HS-5 (cell line): ENCODE measurements around the gene ZFPM1.

Source experiments
- DNase-seq: peaks from one replicate; pipeline ENCODE4 v3.0.0-alpha.2; 2012; ENCODE audit warnings: low read depth

ZFPM1 gene

GRCh38 chr16:88541831-88542616 is 88.9 kb downstream of the ZFPM1 start:
- DNase-seq = no peak

- no peak for DNase-seq
These were observed 90.2 kb downstream of the ZFPM1 start for GRCh38 chr16:88543230-88543813.

- no peak for DNase-seq
These were observed 92.7 kb downstream of the ZFPM1 start for GRCh38 chr16:88545781-88546180.

- DNase-seq = no peak
These were observed 95.2 kb downstream of the ZFPM1 start for GRCh38 chr16:88548131-88548874.

DNA sequence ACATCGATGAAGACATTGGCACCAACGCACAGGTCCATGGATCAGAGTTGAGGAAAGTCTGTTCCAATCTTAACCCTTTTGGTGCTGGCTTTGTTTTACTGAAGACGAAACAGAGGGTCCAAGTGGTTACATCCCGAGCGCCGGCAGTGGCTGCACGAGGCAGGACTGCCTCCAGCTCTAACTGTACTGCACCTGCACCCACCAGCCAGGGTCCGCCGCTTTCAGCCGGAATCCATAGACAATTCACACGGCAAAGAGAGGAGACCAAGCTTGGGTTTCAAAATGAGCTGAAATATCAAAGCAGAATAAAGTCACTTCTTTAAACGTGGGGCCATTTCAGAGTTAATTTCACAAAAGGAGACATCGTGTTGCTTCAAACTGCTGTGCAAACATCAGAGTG is 95.9 kb downstream of the ZFPM1 start:
- no peak for DNase-seq

DNA sequence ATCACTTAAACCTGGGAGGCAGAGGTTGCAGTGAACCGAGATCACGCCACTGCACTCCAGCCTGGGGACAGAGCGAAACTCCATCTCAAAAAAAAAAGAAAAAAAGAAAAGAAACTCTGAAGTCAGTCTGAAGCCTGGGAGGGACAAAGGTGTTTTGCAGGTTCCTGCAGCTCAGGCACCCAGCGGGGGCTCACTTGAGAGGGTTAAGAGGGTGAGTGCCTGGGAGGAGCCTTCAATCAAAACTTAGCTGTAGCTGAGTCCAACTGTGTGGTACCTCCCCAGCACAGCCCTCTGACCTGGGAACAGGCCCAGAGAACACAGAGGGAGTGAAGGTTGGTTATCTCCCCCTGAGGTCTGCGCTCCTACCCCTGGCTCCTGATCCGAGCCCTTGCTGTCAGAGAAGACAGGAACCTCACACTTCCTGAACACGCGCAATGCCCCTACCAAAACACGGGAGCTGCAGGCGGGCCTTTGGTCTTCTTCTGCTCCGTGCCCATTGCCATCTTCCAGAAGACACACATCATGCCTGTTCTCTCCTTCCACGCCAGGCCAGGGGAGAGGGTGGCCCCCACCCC is 96.7 kb downstream of the ZFPM1 start:
- no peak for DNase-seq

GRCh38 chr16:88550246-88550661 is 97.2 kb downstream of the ZFPM1 start:
- no peak for DNase-seq

DNA sequence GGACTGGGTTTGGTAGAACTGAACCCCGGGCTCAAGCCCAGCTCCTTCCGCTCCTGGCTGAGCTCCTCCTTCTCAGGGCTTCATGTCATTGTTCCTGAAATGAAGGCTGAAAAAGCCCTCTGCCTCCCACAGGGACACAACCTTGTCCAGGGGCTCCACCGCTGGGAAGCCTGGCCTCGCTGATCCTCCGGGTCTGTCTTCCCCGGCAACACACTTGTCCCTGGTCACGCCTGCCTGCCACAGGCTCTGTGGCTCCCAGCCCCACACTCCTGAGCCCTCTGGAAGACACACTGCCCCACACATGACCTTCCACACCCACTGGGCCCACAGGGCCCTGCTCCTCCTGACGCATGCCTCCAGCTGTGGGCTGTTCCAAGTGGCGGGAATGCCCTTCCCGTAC is 99.1 kb downstream of the ZFPM1 start:
- DNase-seq = no peak

GRCh38 chr16:88552815-88553214 is 99.7 kb downstream of the ZFPM1 start:
- DNase-seq = no peak

- DNase-seq = no peak
These were observed 100.7 kb downstream of the ZFPM1 start for GRCh38 chr16:88553739-88554138.

DNA sequence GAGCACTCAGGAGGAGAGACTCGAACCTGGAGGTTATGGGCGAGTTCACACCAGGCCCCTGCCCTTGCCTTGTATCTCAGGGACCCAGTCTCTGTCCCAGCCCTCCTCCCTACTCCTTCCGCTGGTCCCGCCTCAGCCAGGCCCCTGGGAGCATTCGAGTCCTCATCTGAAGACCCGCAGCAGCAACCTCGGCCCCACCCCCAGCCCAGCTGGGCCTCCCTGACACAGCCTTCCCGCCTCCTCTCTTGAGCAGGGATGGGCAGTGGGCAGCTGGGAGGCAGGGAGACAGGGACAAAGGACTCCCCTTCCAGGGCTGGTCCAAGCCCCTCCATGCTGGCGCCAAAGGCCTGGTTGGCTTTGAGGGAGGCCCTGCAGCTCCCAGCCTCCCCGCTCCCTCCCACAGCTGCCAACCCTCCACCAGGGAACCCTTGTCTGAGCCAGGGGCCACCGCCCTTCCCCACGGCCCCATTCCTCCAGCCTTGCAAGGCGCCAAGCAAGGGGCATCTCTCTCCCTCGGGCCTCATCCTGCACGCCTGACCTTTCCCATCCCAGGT is 101.7 kb downstream of the ZFPM1 start:
- DNase-seq = no peak

GRCh38 chr16:88556294-88556988 is 103.4 kb downstream of the ZFPM1 start:
- no peak for DNase-seq

- no peak for DNase-seq
These were observed 105.7 kb downstream of the ZFPM1 start for GRCh38 chr16:88558457-88559442.

DNA sequence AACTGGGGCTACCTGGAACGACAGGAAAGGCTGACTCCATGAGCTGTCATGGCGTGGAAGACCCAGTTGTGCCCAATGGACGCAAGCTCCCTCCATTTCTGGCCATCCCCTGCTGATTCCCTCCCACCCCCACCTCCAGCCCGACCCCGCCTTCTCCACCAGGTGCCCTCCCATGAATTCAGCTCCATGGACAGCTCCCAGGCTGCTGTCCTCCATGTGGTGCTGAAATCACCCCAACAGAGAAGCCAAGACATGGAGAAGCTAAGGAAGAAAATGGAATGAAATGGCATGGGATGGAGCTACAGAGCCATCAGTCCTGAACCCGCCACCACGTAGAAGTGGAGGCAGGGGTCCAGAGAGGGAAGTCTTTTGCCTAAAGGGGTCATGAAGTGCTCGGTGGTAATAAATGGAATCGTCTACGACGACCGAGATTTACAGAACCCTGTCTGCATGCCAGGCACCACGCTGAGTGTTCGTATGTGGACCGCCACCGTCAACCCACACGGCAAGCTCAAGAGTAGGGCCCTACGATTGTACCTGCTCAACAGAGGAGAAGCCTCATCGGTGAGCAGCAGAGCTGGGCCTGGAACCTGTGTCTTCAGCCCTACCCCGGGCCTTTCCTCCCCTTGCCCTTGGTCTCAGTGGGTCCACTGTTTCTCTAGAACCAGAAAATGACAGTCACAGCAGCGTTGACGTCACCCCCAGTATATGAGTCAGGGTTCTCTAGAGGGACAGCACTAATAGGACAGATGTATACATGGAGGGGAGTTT is 107.8 kb downstream of the ZFPM1 start:
- no peak for DNase-seq

GRCh38 chr16:88561485-88562359 is 108.6 kb downstream of the ZFPM1 start:
- DNase-seq = no peak

- DNase-seq = no peak
These were observed 113.1 kb downstream of the ZFPM1 start for GRCh38 chr16:88566158-88566557.

DNA sequence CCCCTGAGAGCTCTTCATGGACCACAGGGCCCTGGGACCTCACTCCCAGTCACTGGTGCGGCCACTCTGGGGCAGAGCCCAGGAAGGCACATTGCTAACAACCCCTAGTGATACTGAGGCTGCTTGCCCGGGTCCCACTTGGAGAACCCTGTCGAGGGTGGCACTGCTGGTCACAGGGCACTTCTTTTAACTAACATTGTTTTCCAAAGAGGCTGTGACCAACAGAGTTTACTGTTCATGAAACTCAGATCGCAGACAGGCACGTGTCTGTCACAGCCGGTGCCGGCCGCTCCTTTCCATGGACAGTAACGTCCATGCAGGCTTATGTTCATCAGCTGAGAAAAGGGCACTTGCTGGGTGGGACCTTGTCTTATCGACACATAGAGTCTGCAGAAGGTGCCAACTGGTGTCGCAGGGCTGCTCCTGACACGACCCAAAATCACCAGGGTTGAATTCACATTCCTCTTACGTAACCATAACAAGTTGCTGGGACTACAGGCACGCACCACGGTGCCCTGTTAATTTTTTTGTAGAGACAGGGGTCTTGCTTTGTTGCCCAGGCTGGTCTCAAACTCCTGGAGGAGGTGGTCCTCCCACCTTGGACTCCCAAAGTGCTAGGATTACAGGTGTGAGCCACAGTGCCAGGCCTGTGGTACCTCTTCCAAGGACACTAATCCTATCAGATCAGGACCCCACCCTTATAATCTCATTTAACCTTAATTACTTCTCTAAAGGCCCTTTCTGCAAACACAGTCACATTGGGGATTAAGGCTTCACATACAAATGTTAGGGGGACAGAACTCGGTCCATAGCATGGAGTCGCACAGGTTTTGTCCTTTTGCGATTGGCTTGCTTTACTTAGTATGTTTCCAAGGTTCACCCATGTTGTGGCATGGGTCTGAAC is 115.9 kb downstream of the ZFPM1 start:
- DNase-seq = no peak

DNA sequence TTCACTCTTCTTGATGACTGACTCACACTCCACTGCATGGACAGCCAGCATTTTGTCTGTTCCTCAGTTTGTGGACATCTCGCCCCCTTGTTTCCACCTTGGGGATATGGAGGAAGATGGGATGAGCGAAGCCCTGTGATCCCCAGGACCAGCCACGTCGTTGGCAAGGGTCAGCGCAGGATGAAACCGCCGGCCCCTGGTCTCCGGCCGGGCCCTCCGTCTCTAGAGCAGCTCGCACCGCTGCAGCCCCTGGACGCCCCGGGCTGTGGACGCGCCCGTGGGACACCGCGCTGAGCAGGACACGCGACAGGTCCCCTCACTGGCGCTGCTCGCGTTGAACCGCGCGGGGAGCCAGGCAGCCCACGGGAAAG is 116.5 kb downstream of the ZFPM1 start:
- DNase-seq = no peak
